Stimulated activated CD4-positive, alpha-beta T cell treated with anti-CD3 and anti-CD28 coated beads, Interleukin-1b, Interleukin-23, amount 100 ng/mL, for 48 hours (primary cell): Measurements from ENCODE around the gene RFNG.

Experiments used
- DNase-seq: peaks from one replicate; pipeline ENCODE4 v3.0.0-alpha.2; 2020

The RFNG gene

GRCh38 chr17:82089723-82090548, 38.3 kb upstream of the RFNG start:
- DNase-seq, result no peak

- DNase-seq, result no peak
These were observed 37.5 kb upstream of the RFNG start for GRCh38 chr17:82088838-82089722.

- no peak for DNase-seq
These were observed 36.6 kb upstream of the RFNG start for GRCh38 chr17:82087961-82088837.

GRCh38 chr17:82086941-82087906, 35.6 kb upstream of the RFNG start:
- DNase-seq, result no peak

- no peak for DNase-seq
These were observed 34.5 kb upstream of the RFNG start for GRCh38 chr17:82085931-82086764.

GRCh38 chr17:82085031-82085861, 33.6 kb upstream of the RFNG start:
- DNase-seq, result no peak

GRCh38 chr17:82084373-82085030, 32.9 kb upstream of the RFNG start:
- DNase-seq, result no peak

- no peak for DNase-seq
These were observed 32.1 kb upstream of the RFNG start for GRCh38 chr17:82083533-82084359.

GRCh38 chr17:82083009-82083408, 31.4 kb upstream of the RFNG start:
- no peak for DNase-seq

GRCh38 chr17:82082456-82082855, 30.8 kb upstream of the RFNG start:
- DNase-seq, result no peak

- DNase-seq, result no peak
These were observed 30.4 kb upstream of the RFNG start for GRCh38 chr17:82081966-82082365.

GRCh38 chr17:82081546-82081945, 29.9 kb upstream of the RFNG start:
- no peak for DNase-seq

- DNase-seq, result no peak
These were observed 29.3 kb upstream of the RFNG start for GRCh38 chr17:82080789-82081464.

- DNase-seq, result no peak
These were observed 28.6 kb upstream of the RFNG start for GRCh38 chr17:82080048-82080788.

GRCh38 chr17:82079001-82079677, 27.5 kb upstream of the RFNG start:
- DNase-seq, result no peak

GRCh38 chr17:82078433-82078832, 26.8 kb upstream of the RFNG start:
- no peak for DNase-seq
